ENCODE results near the gene B3GAT3. TPM values are rescaled to one million over a fixed set of nuclear protein-coding genes. Genes with fewer than 3 reads are reported as not detected.

The B3GAT3 gene
- total RNA-seq, 1 experiment from 2014 or later, result 65.8 TPM

DNA sequence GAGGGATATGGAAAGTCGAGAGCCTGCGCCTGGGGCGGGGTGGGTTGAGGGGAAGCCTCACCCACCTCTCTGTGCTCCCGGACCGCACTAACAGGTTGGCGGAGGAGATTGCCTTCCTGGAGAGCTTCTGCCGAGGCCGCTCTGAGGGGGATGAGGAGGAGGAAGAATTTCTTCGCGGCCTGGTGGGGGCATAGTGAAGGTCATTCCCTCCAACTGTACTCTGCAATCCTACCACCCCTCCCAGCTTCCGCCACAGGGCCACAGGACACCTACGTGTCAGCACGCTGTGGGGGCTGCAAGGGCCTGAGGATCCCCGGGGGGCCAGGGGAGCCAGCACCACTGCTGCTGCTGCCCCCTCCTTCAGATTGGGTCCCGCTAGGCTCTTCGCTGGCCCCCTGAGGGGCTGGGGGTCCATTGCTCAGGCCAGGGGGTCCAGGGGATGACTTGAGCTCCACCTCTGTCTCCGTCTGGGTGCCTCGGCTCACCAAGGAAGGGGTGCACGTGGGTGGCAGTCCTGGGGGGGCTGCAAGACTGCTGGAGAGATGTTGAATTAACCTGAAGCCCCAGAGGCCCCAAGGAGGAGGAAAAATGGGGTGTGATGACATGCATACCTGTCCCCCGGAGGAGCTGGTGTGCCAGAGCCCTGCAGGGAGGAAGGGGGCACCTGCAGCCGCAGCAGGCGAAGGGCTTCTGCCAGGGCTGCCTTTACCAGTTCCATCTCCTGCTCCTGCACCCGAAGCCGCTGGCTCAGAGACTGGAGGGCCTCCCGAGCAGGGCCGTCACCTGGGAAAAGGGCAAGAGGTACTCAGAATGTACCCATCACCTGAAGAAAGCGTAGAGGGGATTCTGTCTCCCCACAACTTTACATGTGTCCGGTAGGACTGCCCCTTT, 10.7 kb downstream of the B3GAT3 start:
- peak overlapping the region; percentile 97 for H3K4me2 ChIP-seq (ENCODE audit: low read length)
- H3K9ac ChIP-seq (ENCODE audit: low read length), result peak overlapping the region; percentile 63
- ChIA-PET POLR2A (ENCODE audit: unreplicated experiment) (no interaction called here), CTCF (interaction anchor here (0.5 to 1.3 kb wide), 8 partner anchors 10 to 70 kb away, joined by 3 to 9 read pairs (median 6); partner anchors contain the start of genes B3GAT3, C11orf98 and CSKMT)
- no TSS peak for BruUV-seq (replicated peaks)
- H2AFZ ChIP-seq (ENCODE audit: low read length), result peak overlapping the region; percentile 89
- H3K4me3 ChIP-seq (ENCODE audit: low read length), result peak overlapping the region; percentile 81
- no peaks in the 10 kb centered on the region for H3K36me3 ChIP-seq (ENCODE audit: low read depth, low read length)
- H3K79me2 ChIP-seq (ENCODE audit: low read length), result peaks cover 12% of the 10 kb centered on the region; the same call in 1 of the 2 replicates
- ATAC-seq (no peak), DNase-seq (no peak)
- no peaks in the 10 kb centered on the region for H3K9me2 ChIP-seq (replicated peaks; ENCODE audit: low read length)
- no peaks in the 10 kb centered on the region for H4K20me1 ChIP-seq (ENCODE audit: low read length)
- H3K9me3 ChIP-seq (ENCODE audit: low read length), result no peaks in the 10 kb centered on the region
- intact Hi-C loops (cut with micrococcal nuclease), result loop anchor here (1.0 to 5.0 kb wide), 2 partner anchors 20 to 36 kb away; partner anchors contain the start of genes GANAB and TUT1
- no peaks in the 10 kb centered on the region for H3K27me3 ChIP-seq (ENCODE audit: low read length)
- peaks cover 29% of the 10 kb centered on the region for H3K4me1 ChIP-seq (ENCODE audit: insufficient read depth, low read length)
- peaks cover 7% of the 10 kb centered on the region for H3F3A ChIP-seq (ENCODE audit: low read length, unreplicated experiment)
- no peak overlapping the region for H3K27ac ChIP-seq (ENCODE audit: low read length)
- TF ChIP-seq EZH2phosphoT487 (IDR thresholded peaks at IDR 0.05; ENCODE audit: borderline replicate concordance, low read length) (no peak), EZH2 (IDR thresholded peaks at IDR 0.05; ENCODE audit: low read length, unreplicated experiment) (no peak)
- TF ChIP-seq, protein P1, sequence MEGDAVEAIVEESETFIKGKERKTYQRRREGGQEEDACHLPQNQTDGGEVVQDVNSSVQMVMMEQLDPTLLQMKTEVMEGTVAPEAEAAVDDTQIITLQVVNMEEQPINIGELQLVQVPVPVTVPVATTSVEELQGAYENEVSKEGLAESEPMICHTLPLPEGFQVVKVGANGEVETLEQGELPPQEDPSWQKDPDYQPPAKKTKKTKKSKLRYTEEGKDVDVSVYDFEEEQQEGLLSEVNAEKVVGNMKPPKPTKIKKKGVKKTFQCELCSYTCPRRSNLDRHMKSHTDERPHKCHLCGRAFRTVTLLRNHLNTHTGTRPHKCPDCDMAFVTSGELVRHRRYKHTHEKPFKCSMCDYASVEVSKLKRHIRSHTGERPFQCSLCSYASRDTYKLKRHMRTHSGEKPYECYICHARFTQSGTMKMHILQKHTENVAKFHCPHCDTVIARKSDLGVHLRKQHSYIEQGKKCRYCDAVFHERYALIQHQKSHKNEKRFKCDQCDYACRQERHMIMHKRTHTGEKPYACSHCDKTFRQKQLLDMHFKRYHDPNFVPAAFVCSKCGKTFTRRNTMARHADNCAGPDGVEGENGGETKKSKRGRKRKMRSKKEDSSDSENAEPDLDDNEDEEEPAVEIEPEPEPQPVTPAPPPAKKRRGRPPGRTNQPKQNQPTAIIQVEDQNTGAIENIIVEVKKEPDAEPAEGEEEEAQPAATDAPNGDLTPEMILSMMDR (conservative IDR thresholded peaks at IDR 0.05; ENCODE audit: low read depth, low read length), result no peak

DNA sequence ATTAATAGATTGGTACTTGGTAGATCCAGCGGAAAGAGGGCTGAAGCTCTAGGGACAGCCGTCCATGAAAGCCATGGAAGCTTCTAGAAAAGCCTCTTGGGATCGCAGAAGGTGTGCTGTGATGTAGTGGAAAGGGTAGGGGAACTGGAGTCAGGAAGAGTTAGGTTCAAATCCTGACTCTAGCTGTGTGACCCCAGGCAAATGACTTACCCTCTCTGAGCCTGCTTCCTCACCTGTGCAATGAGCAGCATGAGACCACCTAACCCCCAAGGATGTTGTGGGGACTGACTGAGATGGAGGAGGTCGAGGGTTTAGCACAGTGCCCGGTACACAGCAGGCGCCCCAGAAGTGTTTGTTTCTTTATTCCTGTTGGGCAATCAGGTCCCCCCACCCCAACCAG, 11.4 kb downstream of the B3GAT3 start:
- no TSS peak for BruUV-seq (replicated peaks)
- H3K27ac ChIP-seq (ENCODE audit: low read length), result no peak overlapping the region
- H3K79me2 ChIP-seq (ENCODE audit: low read length), result peaks cover 12% of the 10 kb centered on the region; the same call in 1 of the 2 replicates
- H3K4me1 ChIP-seq (ENCODE audit: insufficient read depth, low read length), result peaks cover 29% of the 10 kb centered on the region
- ATAC-seq (no peak), DNase-seq (no peak)
- H2AFZ ChIP-seq (ENCODE audit: low read length), result no peak overlapping the region
- TF ChIP-seq EZH2phosphoT487 (IDR thresholded peaks at IDR 0.05; ENCODE audit: borderline replicate concordance, low read length), result no peak
- TF ChIP-seq, protein P1 (conservative IDR thresholded peaks at IDR 0.05; ENCODE audit: low read depth, low read length), result no peak
- no peak for TF ChIP-seq EZH2 (IDR thresholded peaks at IDR 0.05; ENCODE audit: low read length, unreplicated experiment)
- no peak overlapping the region for H3K4me3 ChIP-seq (ENCODE audit: low read length)
- no peak overlapping the region for H3K4me2 ChIP-seq (ENCODE audit: low read length)
- H3F3A ChIP-seq (ENCODE audit: low read length, unreplicated experiment), result peaks cover 7% of the 10 kb centered on the region
- ChIA-PET CTCF (no interaction called here), POLR2A (ENCODE audit: unreplicated experiment) (no interaction called here)
- no peaks in the 10 kb centered on the region for H3K9me3 ChIP-seq (ENCODE audit: low read length)
- no peaks in the 10 kb centered on the region for H3K9me2 ChIP-seq (replicated peaks; ENCODE audit: low read length)
- intact Hi-C loops (cut with micrococcal nuclease), result loop anchor here (5.0 kb wide), 1 partner anchor 37 kb away; the partner anchor contains the start of gene GANAB
- H3K36me3 ChIP-seq (ENCODE audit: low read depth, low read length), result no peaks in the 10 kb centered on the region
- no peak overlapping the region for H3K9ac ChIP-seq (ENCODE audit: low read length)
- no peaks in the 10 kb centered on the region for H4K20me1 ChIP-seq (ENCODE audit: low read length)
- H3K27me3 ChIP-seq (ENCODE audit: low read length), result no peaks in the 10 kb centered on the region

DNA sequence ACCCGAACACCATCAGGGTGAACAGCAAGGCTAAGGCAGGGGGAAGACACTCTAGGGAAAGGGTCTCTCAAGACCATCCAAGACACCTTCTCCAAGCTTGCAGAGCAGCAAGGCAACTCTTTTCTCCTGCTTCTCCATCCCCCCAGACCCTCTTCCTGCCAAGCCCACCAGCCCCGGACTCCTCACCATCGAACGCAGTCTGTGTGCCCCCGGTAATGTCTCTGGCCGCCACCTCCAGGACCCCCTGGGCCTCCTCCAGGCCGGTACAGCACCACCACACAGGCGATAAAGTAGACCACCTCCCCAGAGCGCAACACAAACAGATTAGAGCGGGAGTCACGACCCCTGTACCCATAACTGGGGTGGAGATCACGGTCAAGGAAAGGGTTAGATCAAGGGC, 13.0 kb downstream of the B3GAT3 start:
- Histone ChIP-seq H3K4me2 (ENCODE audit: low read length) (no peak overlapping the region), H3K4me3 (ENCODE audit: low read length) (no peak overlapping the region), H2AFZ (ENCODE audit: low read length) (no peak overlapping the region), H3K4me1 (ENCODE audit: insufficient read depth, low read length) (peaks cover 17% of the 10 kb centered on the region), H3K27me3 (ENCODE audit: low read length) (no peaks in the 10 kb centered on the region), H3K9ac (ENCODE audit: low read length) (no peak overlapping the region), H3K9me3 (ENCODE audit: low read length) (no peaks in the 10 kb centered on the region), H4K20me1 (ENCODE audit: low read length) (no peaks in the 10 kb centered on the region), H3K36me3 (ENCODE audit: low read depth, low read length) (no peaks in the 10 kb centered on the region), H3F3A (ENCODE audit: low read length, unreplicated experiment) (peaks cover 4% of the 10 kb centered on the region), H3K79me2 (ENCODE audit: low read length) (peaks cover 12% of the 10 kb centered on the region; the same call in 1 of the 2 replicates), H3K27ac (ENCODE audit: low read length) (no peak overlapping the region), H3K9me2 (replicated peaks; ENCODE audit: low read length) (no peaks in the 10 kb centered on the region)
- no peak for TF ChIP-seq EZH2phosphoT487 (IDR thresholded peaks at IDR 0.05; ENCODE audit: borderline replicate concordance, low read length)
- CTCF ChIA-PET, result no interaction called here
- DNase-seq, result no peak
- ATAC-seq, result no peak
- intact Hi-C loops (cut with micrococcal nuclease), result no loop called here
- POLR2A ChIA-PET (ENCODE audit: unreplicated experiment), result no interaction called here
- BruUV-seq (replicated peaks), result no TSS peak

Data from PC-3 (cell line).